ENCODE measurements around the gene CACNA2D1. TPM values are rescaled to one million over a fixed set of nuclear protein-coding genes. Genes with fewer than 3 reads are reported as not detected.

CACNA2D1 gene
- total RNA-seq, 1 donor from 2014 or later: not detected

DNA sequence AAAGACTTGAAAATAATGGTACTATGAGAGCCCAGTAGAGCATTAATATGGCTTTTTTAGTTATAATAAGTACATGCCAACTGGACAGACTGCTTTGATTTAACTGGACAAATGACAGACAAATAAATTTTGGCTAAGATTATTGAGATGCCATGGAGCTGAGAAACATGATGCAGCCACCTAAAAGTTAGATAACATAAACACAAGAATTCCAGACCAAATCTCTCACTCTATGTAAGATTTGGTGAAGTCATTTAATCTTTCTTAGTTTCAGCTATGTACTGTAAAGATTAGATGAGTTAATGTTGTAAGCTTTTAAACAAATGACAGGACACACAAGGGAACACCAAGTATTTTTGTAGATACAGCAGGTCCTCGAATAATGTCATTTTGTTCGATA is 118.2 kb downstream of the CACNA2D1 start:
- no peaks in the 10 kb centered on the region for H3K27me3 Mint-ChIP-seq
- intact Hi-C loops (cut with micrococcal nuclease): no loop called here
- DNase-seq: no peak
- ChIA-PET CTCF (no interaction called here), POLR2A (no interaction called here)
- ATAC-seq (ENCODE audit: low read depth): no peak
- no peaks in the 10 kb centered on the region for H3K4me1 Mint-ChIP-seq
- TF ChIP-seq CTCF (IDR thresholded peaks at IDR 0.05): no peak
- peaks cover 7% of the 10 kb centered on the region for H3K9me3 Mint-ChIP-seq
- no peak overlapping the region for H3K27ac Mint-ChIP-seq
- no peak overlapping the region for H3K4me3 Mint-ChIP-seq
- no peaks in the 10 kb centered on the region for H3K36me3 Mint-ChIP-seq (ENCODE audit: low read depth)

GRCh38 chr7:82323806-82324205 is 119.8 kb downstream of the CACNA2D1 start:
- POLR2A ChIA-PET: no interaction called here
- intact Hi-C loops (cut with micrococcal nuclease): no loop called here
- no peak for TF ChIP-seq CTCF (IDR thresholded peaks at IDR 0.05)
- Mint-ChIP-seq H3K4me1 (no peaks in the 10 kb centered on the region), H3K4me3 (no peak overlapping the region), H3K27ac (no peak overlapping the region), H3K27me3 (no peaks in the 10 kb centered on the region), H3K36me3 (ENCODE audit: low read depth) (no peaks in the 10 kb centered on the region), H3K9me3 (peaks cover 7% of the 10 kb centered on the region)
- DNase-seq (no peak), ATAC-seq (ENCODE audit: low read depth) (no peak)
- CTCF ChIA-PET: no interaction called here

DNA sequence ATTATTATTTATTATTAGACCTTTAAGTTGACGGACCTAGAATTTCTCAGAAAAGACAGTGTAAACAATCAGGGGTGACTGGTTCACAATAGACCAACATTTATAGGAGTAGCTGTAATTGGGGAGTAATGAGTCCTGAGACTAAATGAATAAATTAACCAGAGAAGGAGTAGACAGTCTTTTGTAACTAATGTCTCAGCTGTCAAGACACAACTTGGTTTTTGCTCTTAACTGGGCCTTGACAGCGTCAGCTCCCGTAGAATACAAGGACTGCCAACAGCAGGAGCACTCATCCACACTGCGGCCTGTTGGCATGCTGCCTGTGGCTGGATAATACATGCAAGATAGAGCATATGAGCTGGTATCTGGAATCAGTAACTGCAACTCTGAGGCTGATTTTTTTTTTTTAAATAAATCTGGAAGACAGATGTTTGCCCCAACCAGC is 123.9 kb downstream of the CACNA2D1 start:
- DNase-seq (no peak), ATAC-seq (ENCODE audit: low read depth) (no peak)
- POLR2A ChIA-PET: no interaction called here
- Mint-ChIP-seq H3K4me1 (no peaks in the 10 kb centered on the region), H3K27me3 (no peaks in the 10 kb centered on the region), H3K9me3 (peaks cover 9% of the 10 kb centered on the region), H3K36me3 (ENCODE audit: low read depth) (no peaks in the 10 kb centered on the region), H3K4me3 (no peak overlapping the region), H3K27ac (no peak overlapping the region)
- CTCF ChIA-PET: no interaction called here
- no peak for TF ChIP-seq CTCF (IDR thresholded peaks at IDR 0.05)
- intact Hi-C loops (cut with micrococcal nuclease): no loop called here

GRCh38 chr7:82318786-82319185 is 124.8 kb downstream of the CACNA2D1 start:
- intact Hi-C loops (cut with micrococcal nuclease): no loop called here
- no peaks in the 10 kb centered on the region for H3K27me3 Mint-ChIP-seq
- TF ChIP-seq CTCF (IDR thresholded peaks at IDR 0.05): no peak
- ATAC-seq (ENCODE audit: low read depth) (no peak), DNase-seq (no peak)
- H3K4me1 Mint-ChIP-seq: no peaks in the 10 kb centered on the region
- H3K4me3 Mint-ChIP-seq: no peak overlapping the region
- H3K36me3 Mint-ChIP-seq (ENCODE audit: low read depth): no peaks in the 10 kb centered on the region
- H3K9me3 Mint-ChIP-seq: peaks cover 6% of the 10 kb centered on the region
- no peak overlapping the region for H3K27ac Mint-ChIP-seq
- ChIA-PET CTCF (no interaction called here), POLR2A (no interaction called here)

DNA sequence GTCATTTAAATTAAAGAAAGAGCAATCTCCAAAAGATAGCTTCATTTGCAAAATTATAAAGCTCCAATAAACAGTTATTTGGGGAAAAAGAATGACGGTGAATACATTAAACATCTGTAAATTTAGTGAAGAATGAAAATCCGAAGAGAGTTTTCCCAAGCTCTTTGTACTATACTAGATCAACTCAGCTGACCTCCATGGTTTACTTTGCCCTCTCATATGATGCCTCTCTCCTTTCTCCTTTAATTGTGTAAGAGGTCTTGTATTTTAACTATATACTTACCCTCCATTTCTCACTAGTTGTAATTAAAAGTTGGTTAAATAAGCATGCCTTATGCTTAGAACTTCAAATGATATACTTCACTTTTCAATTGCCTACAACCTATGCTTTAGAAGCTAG is 125.8 kb downstream of the CACNA2D1 start:
- intact Hi-C loops (cut with micrococcal nuclease): no loop called here
- POLR2A ChIA-PET: no interaction called here
- Mint-ChIP-seq H3K27ac (no peak overlapping the region), H3K27me3 (no peaks in the 10 kb centered on the region), H3K36me3 (ENCODE audit: low read depth) (no peaks in the 10 kb centered on the region), H3K4me3 (no peak overlapping the region), H3K9me3 (peaks cover 6% of the 10 kb centered on the region), H3K4me1 (no peaks in the 10 kb centered on the region)
- CTCF ChIA-PET: no interaction called here
- DNase-seq: no peak
- TF ChIP-seq CTCF (IDR thresholded peaks at IDR 0.05): no peak
- no peak for ATAC-seq (ENCODE audit: low read depth)
